Osteoblast (primary cell): ENCODE results near the gene PIP5K1C. TPM values are rescaled to one million over a fixed set of nuclear protein-coding genes. Genes with fewer than 3 reads are reported as not detected.

Source experiments
- DNase-seq: peaks from one replicate; pipeline ENCODE4 v3.0.0; 2011; ENCODE audit warnings: low spot score, mixed read lengths; ENCODE audit not compliant: insufficient read length; ENCODE audit errors: missing footprints
- H2AFZ ChIP-seq: 2 replicates; pipeline ENCODE4 v1.6.0; 2011; ENCODE audit warnings: mild to moderate bottlenecking, low read length
- H3K27ac ChIP-seq: 2 replicates; pipeline ENCODE4 v1.5.1; 2011; ENCODE audit warnings: mild to moderate bottlenecking, low read depth, low read length, moderate library complexity
- H3K27me3 ChIP-seq: 2 replicates; pipeline ENCODE4 v1.6.0; 2012; ENCODE audit warnings: mild to moderate bottlenecking, control low read depth, inconsistent platforms, low read length, moderate library complexity; ENCODE audit not compliant: insufficient read depth
- H3K36me3 ChIP-seq: 2 replicates; pipeline ENCODE4 v1.5.1; 2011; ENCODE audit warnings: mild to moderate bottlenecking, low read length, control low read depth, moderate library complexity; ENCODE audit not compliant: insufficient read depth
- H3K4me1 ChIP-seq: 2 replicates; pipeline ENCODE4 v1.5.1; 2011; ENCODE audit warnings: mild to moderate bottlenecking, low read length, control low read depth, moderate library complexity; ENCODE audit not compliant: insufficient read depth
- H3K4me2 ChIP-seq: 2 replicates; pipeline ENCODE4 v1.6.0; 2011; ENCODE audit warnings: mild to moderate bottlenecking, low read length; ENCODE audit not compliant: insufficient read depth
- H3K4me3 ChIP-seq: fragments of 200-600 bp; sonication (generic); 3 replicates; pipeline ENCODE4 v1.5.1; 2012; ENCODE audit warnings: mild to moderate bottlenecking, low read length, inconsistent platforms; ENCODE audit not compliant: insufficient read depth
- H3K79me2 ChIP-seq: 2 replicates; pipeline ENCODE4 v1.6.0; 2012; ENCODE audit warnings: mild to moderate bottlenecking, low read length, control low read depth, inconsistent platforms; ENCODE audit not compliant: insufficient read depth
- H3K9me3 ChIP-seq: 2 replicates; pipeline ENCODE4 v1.5.1; 2011; ENCODE audit warnings: low read depth, low read length, control low read depth
- H4K20me1 ChIP-seq: 2 replicates; pipeline ENCODE4 v1.6.0; 2012; ENCODE audit warnings: mild to moderate bottlenecking, low read length, control low read depth; ENCODE audit not compliant: insufficient read depth
- total RNA-seq: library from RNA; depleted of rRNA; stranded (reverse); fragments of >200 nt; gene quantifications from 2 replicates; pipeline ENCODE4 v1.2.3, GENCODE V29; 2012
- TF ChIP-seq, protein P1 (sequence below): IDR thresholded peaks from 2 replicates; pipeline ENCODE4 v1.5.1; 2011; ENCODE audit warnings: mild to moderate bottlenecking, low read depth, low read length, moderate library complexity; ENCODE audit errors: extremely low read depth

PIP5K1C gene
- total RNA-seq, 1 donor, result 30.4 TPM

DNA sequence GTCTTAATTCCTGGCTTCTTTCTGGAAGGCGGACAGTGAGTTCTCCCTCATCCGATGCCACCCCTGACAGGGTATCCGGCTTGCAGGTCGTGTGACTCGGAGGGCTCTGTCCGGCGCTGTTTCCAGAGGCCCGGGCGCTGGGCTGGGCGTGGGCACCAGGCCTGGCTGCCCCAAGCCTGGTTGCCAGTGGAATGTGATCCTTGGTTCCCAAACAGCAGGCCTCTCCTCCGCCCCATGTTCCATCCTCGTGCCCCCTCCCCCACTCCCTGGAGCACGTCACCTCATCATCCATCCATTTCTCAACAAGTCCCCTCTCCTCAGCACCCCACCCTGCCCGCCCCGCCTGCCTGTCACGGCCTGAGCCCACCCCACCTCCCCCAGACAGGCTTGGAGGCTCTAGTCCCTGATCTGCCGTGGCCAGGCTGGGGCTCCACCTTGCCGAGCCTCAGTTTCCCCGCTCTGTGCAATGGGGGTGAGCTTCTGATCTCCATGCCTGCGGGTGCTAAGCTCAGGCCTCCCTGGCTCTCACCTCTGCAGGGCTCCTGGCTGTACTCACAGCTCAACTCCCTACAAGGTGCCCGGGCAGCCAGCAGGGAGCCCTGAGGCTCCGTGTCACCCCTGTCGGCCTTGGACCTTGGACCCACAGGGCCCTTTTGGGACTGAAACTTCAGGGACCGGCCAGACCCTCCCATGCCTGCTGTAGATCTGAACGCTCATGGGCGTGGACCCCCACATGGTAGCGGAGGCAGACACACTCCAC lies 95.9 kb downstream of the PIP5K1C start:
- no peaks in the 10 kb centered on the region for H4K20me1 ChIP-seq
- no peaks in the 10 kb centered on the region for H3K36me3 ChIP-seq
- H3K79me2 ChIP-seq, result no peaks in the 10 kb centered on the region
- H3K4me3 ChIP-seq, result no peak overlapping the region
- H3K4me1 ChIP-seq, result peaks cover 13% of the 10 kb centered on the region
- H2AFZ ChIP-seq, result no peak overlapping the region
- no peak overlapping the region for H3K4me2 ChIP-seq
- H3K9me3 ChIP-seq, result no peaks in the 10 kb centered on the region
- H3K27me3 ChIP-seq, result peaks cover 2% of the 10 kb centered on the region
- no peak for DNase-seq
- TF ChIP-seq, protein P1, sequence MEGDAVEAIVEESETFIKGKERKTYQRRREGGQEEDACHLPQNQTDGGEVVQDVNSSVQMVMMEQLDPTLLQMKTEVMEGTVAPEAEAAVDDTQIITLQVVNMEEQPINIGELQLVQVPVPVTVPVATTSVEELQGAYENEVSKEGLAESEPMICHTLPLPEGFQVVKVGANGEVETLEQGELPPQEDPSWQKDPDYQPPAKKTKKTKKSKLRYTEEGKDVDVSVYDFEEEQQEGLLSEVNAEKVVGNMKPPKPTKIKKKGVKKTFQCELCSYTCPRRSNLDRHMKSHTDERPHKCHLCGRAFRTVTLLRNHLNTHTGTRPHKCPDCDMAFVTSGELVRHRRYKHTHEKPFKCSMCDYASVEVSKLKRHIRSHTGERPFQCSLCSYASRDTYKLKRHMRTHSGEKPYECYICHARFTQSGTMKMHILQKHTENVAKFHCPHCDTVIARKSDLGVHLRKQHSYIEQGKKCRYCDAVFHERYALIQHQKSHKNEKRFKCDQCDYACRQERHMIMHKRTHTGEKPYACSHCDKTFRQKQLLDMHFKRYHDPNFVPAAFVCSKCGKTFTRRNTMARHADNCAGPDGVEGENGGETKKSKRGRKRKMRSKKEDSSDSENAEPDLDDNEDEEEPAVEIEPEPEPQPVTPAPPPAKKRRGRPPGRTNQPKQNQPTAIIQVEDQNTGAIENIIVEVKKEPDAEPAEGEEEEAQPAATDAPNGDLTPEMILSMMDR, result no peak
- H3K27ac ChIP-seq, result no peak overlapping the region

DNA sequence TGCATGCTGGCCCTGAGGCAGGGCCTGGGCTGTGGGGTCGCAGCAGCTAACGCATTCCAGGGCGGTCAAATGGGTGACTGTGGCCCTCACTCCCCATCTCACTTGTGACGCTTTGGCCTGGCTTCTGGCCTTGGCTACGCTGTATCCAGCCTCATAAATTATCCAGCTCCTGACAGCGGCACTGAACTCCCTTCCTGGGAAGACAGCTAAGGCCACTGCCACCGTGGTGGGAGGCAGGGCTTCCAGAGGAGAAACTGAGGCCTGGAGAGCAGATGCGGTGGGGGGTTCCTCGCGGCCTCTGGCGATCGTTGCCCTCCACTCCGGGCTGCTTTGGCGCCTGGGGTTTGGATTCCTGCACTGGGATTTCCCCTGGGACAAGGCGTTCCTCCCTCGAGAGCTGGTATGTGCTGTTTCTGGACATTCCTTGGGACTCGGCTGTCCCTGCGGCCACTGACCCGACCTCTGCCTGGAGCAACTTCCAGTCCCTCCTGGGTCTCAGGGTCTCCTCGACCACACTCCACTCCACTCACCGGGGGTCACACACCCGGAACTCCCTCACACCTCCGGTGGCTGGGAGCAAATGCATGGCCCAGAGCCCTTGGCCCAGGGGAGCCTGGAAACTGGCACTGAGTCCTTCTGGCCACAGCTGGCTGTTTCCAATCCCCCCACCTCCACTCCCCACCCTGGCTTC lies 97.0 kb downstream of the PIP5K1C start:
- Histone ChIP-seq H3K36me3 (no peaks in the 10 kb centered on the region), H2AFZ (no peak overlapping the region), H3K9me3 (no peaks in the 10 kb centered on the region), H3K4me2 (no peak overlapping the region), H3K27me3 (peaks cover 2% of the 10 kb centered on the region), H4K20me1 (no peaks in the 10 kb centered on the region), H3K79me2 (no peaks in the 10 kb centered on the region), H3K4me3 (no peak overlapping the region), H3K4me1 (peaks cover 13% of the 10 kb centered on the region), H3K27ac (no peak overlapping the region)
- no peak for DNase-seq
- TF ChIP-seq, protein P1, result no peak

GRCh38 chr19:3601021-3601420 lies 99.2 kb downstream of the PIP5K1C start:
- TF ChIP-seq, protein P1, result no peak
- Histone ChIP-seq H3K36me3 (no peaks in the 10 kb centered on the region), H2AFZ (no peak overlapping the region), H3K4me2 (no peak overlapping the region), H3K79me2 (no peaks in the 10 kb centered on the region), H3K27me3 (peaks cover 2% of the 10 kb centered on the region), H3K4me3 (no peak overlapping the region), H3K9me3 (no peaks in the 10 kb centered on the region), H3K4me1 (peaks cover 2% of the 10 kb centered on the region), H3K27ac (no peak overlapping the region), H4K20me1 (no peaks in the 10 kb centered on the region)
- DNase-seq, result no peak

DNA sequence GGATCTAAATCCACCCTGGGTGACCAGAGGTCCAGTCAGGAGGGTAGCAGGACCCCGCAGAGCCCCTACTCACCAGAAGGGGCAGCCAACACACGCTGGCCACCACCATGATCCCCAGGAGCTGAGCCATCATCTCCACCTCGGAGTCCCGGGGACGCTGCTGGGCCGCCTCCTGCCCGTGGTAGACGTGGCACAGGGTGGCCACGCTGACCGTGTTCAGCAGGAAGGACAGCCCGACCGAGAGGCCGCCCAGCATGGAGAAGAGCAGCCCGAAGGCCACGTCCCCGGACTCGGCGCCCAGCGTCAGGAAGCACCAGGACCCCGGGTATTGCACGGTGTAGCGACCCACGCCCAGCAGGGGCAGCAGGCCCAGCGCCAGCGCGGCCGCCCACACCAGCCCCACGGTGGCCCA lies 100.5 kb downstream of the PIP5K1C start:
- Histone ChIP-seq H3K27me3 (no peaks in the 10 kb centered on the region), H3K4me1 (no peaks in the 10 kb centered on the region), H3K4me3 (no peak overlapping the region), H3K9me3 (no peaks in the 10 kb centered on the region), H4K20me1 (no peaks in the 10 kb centered on the region), H3K4me2 (no peak overlapping the region), H2AFZ (no peak overlapping the region), H3K36me3 (no peaks in the 10 kb centered on the region), H3K79me2 (no peaks in the 10 kb centered on the region), H3K27ac (no peak overlapping the region)
- TF ChIP-seq, protein P1, result no peak
- DNase-seq, result no peak
